ENCODE measurements around the gene HEPACAM. TPM values are rescaled to one million over a fixed set of nuclear protein-coding genes. Genes with fewer than 3 reads are reported as not detected.

HEPACAM gene
- total RNA-seq, 1 experiment from 2014 or later, result 0.11 TPM

- no peak for TF ChIP-seq CTCF (conservative IDR thresholded peaks at IDR 0.05; ENCODE audit: low read depth, low read length)
- no peak for TF ChIP-seq EZH2 (IDR thresholded peaks at IDR 0.05; ENCODE audit: low read length, unreplicated experiment)
- TF ChIP-seq EZH2phosphoT487 (IDR thresholded peaks at IDR 0.05; ENCODE audit: borderline replicate concordance, low read length), result no peak
- H3K36me3 ChIP-seq (ENCODE audit: low read depth, low read length), result peaks cover 28% of the 10 kb centered on the region
- H3K9me3 ChIP-seq (ENCODE audit: low read length), result no peaks in the 10 kb centered on the region
- no peak overlapping the region for H3K27ac ChIP-seq (ENCODE audit: low read length)
- no peaks in the 10 kb centered on the region for H3K79me2 ChIP-seq (ENCODE audit: low read length)
- H3K9me2 ChIP-seq (replicated peaks; ENCODE audit: low read length), result no peaks in the 10 kb centered on the region
- no peak for ATAC-seq
- no peaks in the 10 kb centered on the region for H3K27me3 ChIP-seq (ENCODE audit: low read length)
- DNase-seq, result no peak
- H3F3A ChIP-seq (ENCODE audit: low read length, unreplicated experiment), result no peaks in the 10 kb centered on the region
- H3K4me3 ChIP-seq (ENCODE audit: low read length), result no peak overlapping the region
- H3K4me2 ChIP-seq (ENCODE audit: low read length), result no peak overlapping the region
- POLR2A ChIA-PET (ENCODE audit: unreplicated experiment), result no interaction called here
- no TSS peak for BruUV-seq (replicated peaks)
- H4K20me1 ChIP-seq (ENCODE audit: low read length), result no peaks in the 10 kb centered on the region
- no peak overlapping the region for H3K9ac ChIP-seq (ENCODE audit: low read length)
- no peak overlapping the region for H2AFZ ChIP-seq (ENCODE audit: low read length)
- no peaks in the 10 kb centered on the region for H3K4me1 ChIP-seq (ENCODE audit: insufficient read depth, low read length)
- intact Hi-C loops (cut with micrococcal nuclease), result no loop called here
- CTCF ChIA-PET, result no interaction called here
Observed at GRCh38 chr11:124983674-124984511, 48.0 kb upstream of the HEPACAM start.

- no peak overlapping the region for H2AFZ ChIP-seq (ENCODE audit: low read length)
- BruUV-seq (replicated peaks), result no TSS peak
- H3K9ac ChIP-seq (ENCODE audit: low read length), result no peak overlapping the region
- no peak overlapping the region for H3K4me3 ChIP-seq (ENCODE audit: low read length)
- intact Hi-C loops (cut with micrococcal nuclease), result no loop called here
- H3K9me3 ChIP-seq (ENCODE audit: low read length), result no peaks in the 10 kb centered on the region
- no peak for TF ChIP-seq CTCF (conservative IDR thresholded peaks at IDR 0.05; ENCODE audit: low read depth, low read length)
- no peak for TF ChIP-seq EZH2phosphoT487 (IDR thresholded peaks at IDR 0.05; ENCODE audit: borderline replicate concordance, low read length)
- no peak for TF ChIP-seq EZH2 (IDR thresholded peaks at IDR 0.05; ENCODE audit: low read length, unreplicated experiment)
- no peaks in the 10 kb centered on the region for H4K20me1 ChIP-seq (ENCODE audit: low read length)
- ChIA-PET CTCF (no interaction called here), POLR2A (ENCODE audit: unreplicated experiment) (no interaction called here)
- no peaks in the 10 kb centered on the region for H3K79me2 ChIP-seq (ENCODE audit: low read length)
- H3K27ac ChIP-seq (ENCODE audit: low read length), result no peak overlapping the region
- no peak for ATAC-seq
- no peak overlapping the region for H3K4me2 ChIP-seq (ENCODE audit: low read length)
- no peaks in the 10 kb centered on the region for H3K9me2 ChIP-seq (replicated peaks; ENCODE audit: low read length)
- H3F3A ChIP-seq (ENCODE audit: low read length, unreplicated experiment), result no peaks in the 10 kb centered on the region
- H3K27me3 ChIP-seq (ENCODE audit: low read length), result no peaks in the 10 kb centered on the region
- DNase-seq, result no peak
- peaks cover 20% of the 10 kb centered on the region for H3K36me3 ChIP-seq (ENCODE audit: low read depth, low read length)
- H3K4me1 ChIP-seq (ENCODE audit: insufficient read depth, low read length), result no peaks in the 10 kb centered on the region
Observed at GRCh38 chr11:124982043-124982442, 46.2 kb upstream of the HEPACAM start.

- H4K20me1 ChIP-seq (ENCODE audit: low read length), result no peaks in the 10 kb centered on the region
- no peak for ATAC-seq
- no peak overlapping the region for H2AFZ ChIP-seq (ENCODE audit: low read length)
- H3K4me3 ChIP-seq (ENCODE audit: low read length), result no peak overlapping the region
- ChIA-PET CTCF (no interaction called here), POLR2A (ENCODE audit: unreplicated experiment) (no interaction called here)
- no peak overlapping the region for H3K27ac ChIP-seq (ENCODE audit: low read length)
- no peaks in the 10 kb centered on the region for H3K27me3 ChIP-seq (ENCODE audit: low read length)
- no TSS peak for BruUV-seq (replicated peaks)
- no peak for DNase-seq
- no peak overlapping the region for H3K4me2 ChIP-seq (ENCODE audit: low read length)
- H3K9me3 ChIP-seq (ENCODE audit: low read length), result no peaks in the 10 kb centered on the region
- H3K9me2 ChIP-seq (replicated peaks; ENCODE audit: low read length), result no peaks in the 10 kb centered on the region
- no peaks in the 10 kb centered on the region for H3F3A ChIP-seq (ENCODE audit: low read length, unreplicated experiment)
- no peak overlapping the region for H3K9ac ChIP-seq (ENCODE audit: low read length)
- no peaks in the 10 kb centered on the region for H3K79me2 ChIP-seq (ENCODE audit: low read length)
- intact Hi-C loops (cut with micrococcal nuclease), result no loop called here
- TF ChIP-seq CTCF (conservative IDR thresholded peaks at IDR 0.05; ENCODE audit: low read depth, low read length), result no peak
- TF ChIP-seq EZH2phosphoT487 (IDR thresholded peaks at IDR 0.05; ENCODE audit: borderline replicate concordance, low read length), result no peak
- TF ChIP-seq EZH2 (IDR thresholded peaks at IDR 0.05; ENCODE audit: low read length, unreplicated experiment), result no peak
- no peaks in the 10 kb centered on the region for H3K4me1 ChIP-seq (ENCODE audit: insufficient read depth, low read length)
- H3K36me3 ChIP-seq (ENCODE audit: low read depth, low read length), result peaks cover 12% of the 10 kb centered on the region
Observed at GRCh38 chr11:124978316-124978715, 42.5 kb upstream of the HEPACAM start.

Data from PC-3 (cell line).